GM21529 (cell line): ENCODE data around the gene ARHGAP22.

Source experiments
- ATAC-seq: cut with Tn5 transposase; IDR thresholded peaks from one replicate; pipeline ENCODE4 v1.9.1; 2021; ENCODE audit not compliant: unreplicated experiment

ARHGAP22 gene

GRCh38 chr10:48501226-48501625 is 103.6 kb downstream of the ARHGAP22 start:
- ATAC-seq = no peak

GRCh38 chr10:48500771-48501170 is 104.1 kb downstream of the ARHGAP22 start:
- no peak for ATAC-seq

- no peak for ATAC-seq
Measured at GRCh38 chr10:48498940-48499510, 105.8 kb downstream of the ARHGAP22 start.

- ATAC-seq = no peak
Measured at GRCh38 chr10:48497780-48498770, 106.8 kb downstream of the ARHGAP22 start.

- no peak for ATAC-seq
Measured at GRCh38 chr10:48496831-48497779, 107.8 kb downstream of the ARHGAP22 start.

- ATAC-seq = no peak
Measured at GRCh38 chr10:48496105-48496830, 108.6 kb downstream of the ARHGAP22 start.

GRCh38 chr10:48495282-48496045 is 109.4 kb downstream of the ARHGAP22 start:
- ATAC-seq = no peak

GRCh38 chr10:48494611-48495010 is 110.3 kb downstream of the ARHGAP22 start:
- ATAC-seq = no peak

GRCh38 chr10:48494073-48494472 is 110.8 kb downstream of the ARHGAP22 start:
- ATAC-seq = no peak

- no peak for ATAC-seq
Measured at GRCh38 chr10:48493083-48493871, 111.6 kb downstream of the ARHGAP22 start.

GRCh38 chr10:48492201-48492600 is 112.7 kb downstream of the ARHGAP22 start:
- no peak for ATAC-seq

GRCh38 chr10:48491392-48492139 is 113.3 kb downstream of the ARHGAP22 start:
- ATAC-seq = no peak

GRCh38 chr10:48490946-48491345 is 113.9 kb downstream of the ARHGAP22 start:
- no peak for ATAC-seq

- ATAC-seq = no peak
Measured at GRCh38 chr10:48490571-48490940, 114.3 kb downstream of the ARHGAP22 start.

GRCh38 chr10:48489099-48489498 is 115.8 kb downstream of the ARHGAP22 start:
- ATAC-seq = no peak

- no peak for ATAC-seq
Measured at GRCh38 chr10:48487244-48487643, 117.6 kb downstream of the ARHGAP22 start.

GRCh38 chr10:48485711-48486110 is 119.2 kb downstream of the ARHGAP22 start:
- no peak for ATAC-seq

GRCh38 chr10:48484911-48485310 is 120.0 kb downstream of the ARHGAP22 start:
- ATAC-seq = no peak
